Ovary (tissue), 3 donors: Measurements from ENCODE around the gene PPP6R2.

Source experiments
- CTCF ChIP-seq, 3 donors: fragments of 450-650 bp in 2 of 3; fragments of 200-600 bp in 1 of 3; IDR thresholded peaks; one replicate each; pipeline versions ENCODE4 v1.5.1 to v1.8.0; 2016 to 2022; ENCODE audit warnings: antibody characterized with exemption in 3 of 3, mild to moderate bottlenecking in 1 of 3
- EP300 ChIP-seq: sonication (generic); formaldehyde crosslinking; IDR thresholded peaks from one replicate; pipeline ENCODE4 v1.6.1; 2017; ENCODE audit warnings: antibody characterized with exemption
- POLR2A ChIP-seq: fragments of 450-650 bp; IDR thresholded peaks from one replicate; pipeline ENCODE4 v1.6.1; 2017; ENCODE audit warnings: antibody characterized with exemption, mild to moderate bottlenecking, moderate library complexity
- donor health status: DM: no; HTN: no; CAD: no.

- TF ChIP-seq CTCF (IDR thresholded peaks at IDR 0.05) = no peak
- no peak for TF ChIP-seq POLR2A
- TF ChIP-seq EP300 = no peak
These were observed 30.1 kb upstream of the PPP6R2 start for GRCh38 chr22:50313021-50313420.
